ENCODE results near the gene SLC38A5.
"Not testable (repeated sequence)": the region's sequence is repeated elsewhere in the genome, so short reads cannot be mapped to it uniquely, and the experiment has no call there.

The SLC38A5 gene

DNA sequence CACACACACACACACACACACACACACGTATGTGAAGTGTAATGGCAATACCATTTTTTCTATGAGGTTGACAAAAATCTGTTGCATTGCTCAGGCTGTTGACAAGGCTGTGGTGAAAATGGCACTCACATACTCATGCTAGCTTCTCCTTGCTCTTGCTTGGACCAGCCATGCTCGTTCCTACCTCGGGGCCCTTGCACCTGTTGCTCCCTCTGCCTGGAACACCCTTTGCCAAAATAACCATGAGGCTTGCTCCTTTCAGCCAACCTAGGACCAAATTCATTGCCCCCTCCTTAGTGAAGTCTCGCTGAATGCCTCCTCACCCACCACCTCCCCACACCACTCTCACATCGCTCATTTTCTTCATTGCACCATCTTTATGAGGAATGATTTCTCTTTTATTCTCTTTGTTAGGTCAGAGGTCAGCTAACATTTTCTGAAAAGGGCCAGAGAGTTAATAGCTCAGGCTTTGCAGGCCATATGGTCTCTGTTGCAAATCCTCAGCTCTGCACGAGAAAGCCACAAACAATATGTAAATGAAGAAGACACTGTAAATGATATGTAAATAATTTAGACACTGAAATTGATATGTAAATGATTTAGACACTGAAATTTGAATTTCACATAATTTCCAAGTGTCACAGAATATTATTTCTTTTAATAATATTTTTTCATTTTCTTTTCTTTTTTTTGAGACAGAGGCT, 13.3 kb downstream of the SLC38A5 start:
- no peak overlapping the region for H3K4me3 ChIP-seq (ENCODE audit: low read depth, low read length)
- no peak for DNase-seq (ENCODE audit: low read depth)
- TF ChIP-seq CTCF (IDR thresholded peaks at IDR 0.05; ENCODE audit: control insufficient read depth, extremely low read depth, insufficient read depth): no peak

DNA sequence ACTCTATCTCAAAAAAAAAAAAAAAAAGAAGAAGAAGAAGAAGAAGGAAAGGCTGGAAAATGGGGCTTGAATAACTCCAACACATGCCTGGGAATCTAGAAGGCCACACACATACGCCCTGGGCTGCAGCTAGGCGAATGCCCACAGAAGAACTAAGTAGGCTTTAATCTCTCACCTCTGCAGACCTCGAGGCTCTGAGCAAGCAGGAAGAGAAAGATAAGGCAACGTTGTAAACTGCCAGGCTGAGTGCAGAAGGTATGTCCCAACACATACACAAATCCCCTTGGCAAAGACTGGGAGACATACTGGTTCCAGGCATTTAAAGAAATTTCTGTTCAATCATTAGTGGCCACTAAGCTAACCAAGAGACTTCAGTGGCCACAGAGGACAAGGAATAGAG, 18.4 kb downstream of the SLC38A5 start:
- DNase-seq (ENCODE audit: low read depth): no peak
- TF ChIP-seq CTCF (IDR thresholded peaks at IDR 0.05; ENCODE audit: control insufficient read depth, extremely low read depth, insufficient read depth): no peak
- no peak overlapping the region for H3K4me3 ChIP-seq (ENCODE audit: low read depth, low read length)

GRCh38 chrX:48450076-48450475, 20.0 kb downstream of the SLC38A5 start:
- TF ChIP-seq CTCF (IDR thresholded peaks at IDR 0.05; ENCODE audit: control insufficient read depth, extremely low read depth, insufficient read depth): no peak
- no peak for DNase-seq (ENCODE audit: low read depth)

DNA sequence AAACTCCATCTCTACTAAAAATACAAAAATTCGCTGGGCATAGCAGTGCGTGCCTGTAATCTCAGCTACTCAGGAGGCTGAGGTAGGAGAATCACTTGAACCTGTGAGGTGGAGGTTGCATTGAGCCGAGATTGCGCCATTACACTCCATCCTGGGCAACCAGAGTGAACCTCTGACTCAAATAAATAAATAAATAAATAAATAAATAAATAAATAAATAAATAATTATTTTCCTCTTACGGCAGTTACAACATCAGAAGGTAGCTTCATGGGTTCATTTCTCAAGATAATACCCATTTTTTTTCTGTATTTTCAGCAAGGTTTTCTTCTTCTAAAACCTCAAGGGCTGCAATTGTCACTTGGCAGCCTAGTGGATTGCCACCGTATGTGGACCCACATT, 22.9 kb downstream of the SLC38A5 start:
- DNase-seq (ENCODE audit: low read depth); H3K4me3 ChIP-seq (ENCODE audit: low read depth, low read length): not testable (repeated sequence)

More at GRCh38 chrX:48450076-48450475, 20.0 kb downstream of the SLC38A5 start:
- H3K4me3 ChIP-seq (ENCODE audit: low read depth, low read length): no peak overlapping the region

GRCh38 chrX:48433713-48434112, 36.3 kb downstream of the SLC38A5 start:
- H3K4me3 ChIP-seq (ENCODE audit: low read depth, low read length): 0 out of 2 replicates have a peak overlapping the region, but pooled peaks have one; percentile 9
- not testable (repeated sequence) for DNase-seq (ENCODE audit: low read depth)

DNA sequence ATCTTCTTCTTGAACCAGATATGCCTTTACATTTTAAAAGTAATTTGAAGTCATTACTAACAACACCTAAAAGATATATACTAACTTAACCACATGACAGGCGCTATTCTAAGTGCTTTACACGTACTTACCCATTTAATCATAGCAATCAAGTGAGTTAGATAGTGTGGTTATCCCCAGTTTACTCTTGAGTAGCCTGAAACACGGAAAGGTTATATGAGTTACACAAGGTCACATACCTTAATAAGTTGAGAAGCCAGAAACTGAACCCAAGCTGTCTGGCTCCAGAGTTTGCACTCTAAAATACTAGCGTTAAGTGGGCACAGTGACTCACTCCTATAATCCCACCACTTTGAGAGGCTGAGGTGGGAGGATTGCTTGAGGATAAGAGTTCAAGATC, 39.9 kb downstream of the SLC38A5 start:
- H3K4me3 ChIP-seq (ENCODE audit: low read depth, low read length); DNase-seq (ENCODE audit: low read depth): not testable (repeated sequence)

DNA sequence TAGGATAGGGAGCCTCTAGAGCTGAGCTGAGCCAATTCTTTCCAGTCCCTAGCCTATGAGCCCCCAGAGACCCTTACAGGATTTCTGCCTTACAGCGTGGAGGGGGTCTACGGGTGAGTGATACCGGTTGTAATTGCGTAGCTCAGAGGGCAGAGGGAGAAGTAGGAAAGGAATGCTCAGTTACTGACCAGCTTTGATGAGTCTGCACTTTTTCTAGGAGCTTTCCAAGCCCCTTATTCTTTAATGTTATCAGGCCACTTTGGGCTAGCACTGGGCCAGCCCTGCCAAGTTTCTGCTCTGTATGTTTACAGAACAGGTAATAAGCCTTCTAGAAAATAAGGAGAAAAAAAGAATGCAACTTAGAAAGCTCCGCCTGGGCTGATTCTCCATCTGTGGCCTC, 40.5 kb downstream of the SLC38A5 start:
- H3K4me3 ChIP-seq (ENCODE audit: low read depth, low read length); DNase-seq (ENCODE audit: low read depth): not testable (repeated sequence)

DNA sequence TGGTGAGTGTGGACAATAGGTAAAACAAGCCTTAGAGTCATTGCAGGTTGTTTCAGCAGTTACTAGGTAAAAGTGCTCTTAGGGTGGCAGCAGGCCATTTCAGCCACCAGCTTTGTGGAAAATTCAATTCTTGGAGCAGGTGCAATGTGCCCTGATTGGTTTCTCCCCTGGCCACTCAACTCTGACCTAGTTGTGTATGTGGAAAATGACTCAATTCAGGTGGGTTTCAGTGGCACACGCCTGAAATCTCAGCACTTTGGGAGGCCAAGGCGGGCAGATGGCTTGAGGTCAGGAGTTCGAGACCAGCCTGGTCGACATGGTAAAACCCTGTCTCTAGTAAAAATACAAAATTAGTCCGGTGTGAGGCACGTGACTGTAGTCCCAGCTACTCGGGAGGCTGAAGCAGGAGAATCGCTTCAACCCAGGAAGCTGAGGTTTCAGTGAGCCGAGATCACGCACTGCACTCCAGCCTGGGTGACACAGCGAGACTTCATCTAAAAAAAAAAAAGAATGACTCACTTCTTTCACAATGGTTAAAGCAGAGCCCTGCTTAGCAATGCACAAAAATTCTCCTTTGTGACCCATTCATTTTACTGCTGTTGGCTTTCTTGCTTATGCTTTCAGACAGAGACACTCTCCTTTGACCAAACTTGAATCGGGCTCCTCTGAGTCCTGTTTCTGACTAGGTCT, 42.9 kb downstream of the SLC38A5 start:
- H3K4me3 ChIP-seq (ENCODE audit: low read depth, low read length); DNase-seq (ENCODE audit: low read depth): not testable (repeated sequence)

- not testable (repeated sequence) for H3K4me3 ChIP-seq (ENCODE audit: low read depth, low read length); DNase-seq (ENCODE audit: low read depth)
These were observed 58.2 kb downstream of the SLC38A5 start, which contains the start of gene SSX4B for GRCh38 chrX:48411860-48412259. Gene SSX4B (minus strand): TSS chrX:48411960. CDS start chrX:48411372, 588 bp downstream.

Data from LNCaP clone FGC (cell line).